Left colon (tissue), 2 donors: ENCODE data around the gene RPS27A. TPM values are rescaled to one million over a fixed set of nuclear protein-coding genes. Genes with fewer than 3 reads are reported as not detected.

ENCODE experiments used
- ATAC-seq: fragments of 200-7000 bp; cut with Tn5 transposase; one replicate; pipeline ENCODE4 v1.9.1; 2020; ENCODE audit warnings: mild to moderate bottlenecking, moderate library complexity
- DNase-seq, 2 donors: peaks; one replicate each; pipeline ENCODE4 v3.0.0-alpha.2; 2020
- intact Hi-C, 2 donors: fragments of 100-400 bp; cut with DNase I in 1 of 2; cut with micrococcal nuclease in 1 of 2; formaldehyde crosslinking; loops; one replicate each; pipeline versions ENCODE4 v1.11.2 to v1.14.0; 2022; cut with DNase I, micrococcal nuclease
- total RNA-seq, 2 donors: library from RNA; stranded (reverse); fragmentation: NEBNext Ultra II Directional; extraction: Animal tissue kit (Norgen Biotek cat#: 25700); gene quantifications; one replicate each; pipeline ENCODE4 v1.2.1, GENCODE V29; 2021
- donor health status: DM: no; HTN: no; CAD: no.
- donor health status: DM: yes; HTN: yes; CAD: no.

Gene RPS27A
- total RNA-seq, 2 donors from 2014 or later: 656 to 661 TPM

DNA sequence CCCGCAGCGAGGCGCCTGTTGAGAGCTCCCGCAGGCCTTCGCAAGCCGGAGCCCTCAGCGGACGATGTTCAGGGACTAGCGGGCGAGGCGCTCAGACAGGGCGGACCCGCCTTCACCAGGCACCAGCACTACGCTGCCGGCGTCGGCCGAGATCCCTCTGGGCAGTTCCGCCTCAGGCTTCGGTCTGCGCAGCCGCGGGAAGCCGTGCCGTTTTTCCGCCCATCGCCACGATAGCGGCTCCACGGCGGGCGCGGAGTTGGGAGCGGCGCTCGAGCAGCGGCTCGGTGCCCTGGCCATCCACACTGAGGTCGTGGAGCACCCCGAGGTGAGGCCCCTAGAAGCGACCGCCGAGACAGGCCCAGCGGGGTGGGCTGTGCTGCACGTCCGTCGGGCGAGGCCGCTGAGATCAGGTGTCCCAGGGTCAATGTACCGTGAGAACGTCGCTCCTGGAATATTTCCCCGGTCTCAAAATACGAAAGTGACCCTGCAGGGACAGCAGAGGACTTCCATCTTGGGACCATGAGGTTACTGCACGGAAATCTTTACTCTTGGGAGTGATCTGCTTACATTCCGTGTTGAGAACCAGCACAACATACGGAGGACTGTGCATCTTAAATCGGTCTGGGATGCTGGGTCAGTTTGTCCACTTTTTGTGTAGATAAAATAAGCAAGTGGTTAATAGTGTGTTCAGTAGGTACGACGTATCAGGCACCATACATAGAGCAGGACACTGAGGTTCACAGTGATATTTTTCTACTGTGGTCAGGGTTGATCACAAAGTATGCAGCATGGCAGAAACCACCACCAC lies 49.8 kb downstream of the RPS27A start:
- intact Hi-C loops: no loop called here
- ATAC-seq (peak; percentile 95), DNase-seq (peak; percentile 90 to 94)

DNA sequence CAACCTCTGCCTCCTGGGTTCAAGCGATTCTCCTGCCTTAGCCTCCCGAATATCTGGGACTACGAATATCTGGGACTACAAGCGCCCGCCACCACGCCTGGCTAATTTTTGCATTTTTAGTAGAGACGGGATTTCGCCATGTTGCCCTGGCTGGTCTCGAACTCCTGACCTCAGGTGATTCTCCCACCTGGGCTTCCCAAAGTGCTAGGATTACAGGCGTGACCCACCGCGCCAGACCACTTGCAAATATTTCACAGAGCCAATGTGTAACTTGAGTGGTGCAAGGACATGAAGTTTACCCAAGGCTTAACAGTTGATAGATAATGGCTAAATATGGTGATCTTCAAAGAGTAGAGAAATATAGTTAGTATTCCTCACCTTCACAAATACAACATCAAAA lies 50.6 kb downstream of the RPS27A start:
- ATAC-seq (no peak), DNase-seq (no peak)
- intact Hi-C loops: no loop called here

Other genes starting within 250 kb of the RPS27A start
- 100 to 1,000 TPM; 237 to 280 TPM for gene RTN4, start 182.2 kb upstream of the RPS27A start, total RNA-seq
- gene CLHC1, start 395 bp upstream of the RPS27A start, total RNA-seq: 1 to 10 TPM; 6.5 to 8.1 TPM
- gene MTIF2, start 36.5 kb downstream of the RPS27A start, total RNA-seq: 10 to 100 TPM; 38.9 to 47.1 TPM
- gene CCDC88A, start 187.2 kb downstream of the RPS27A start, total RNA-seq: 10 to 100 TPM in 1 of 2 donors, 1 to 10 TPM in 1; 5.5 to 13.4 TPM